GM23338 (cell line): ENCODE results near the gene KLK2. TPM values are rescaled to one million over a fixed set of nuclear protein-coding genes. Genes with fewer than 3 reads are reported as not detected.

Experiments used
- ATAC-seq: fragments of 200-7000 bp; cut with Tn5 transposase; 3 replicates; pipeline ENCODE4 v1.9.1; 2020
- DNase-seq: peaks from one replicate; pipeline ENCODE4 v3.0.0-alpha.2; 2015; ENCODE audit warnings: low spot score
- H2AFZ ChIP-seq: fragments of 200-600 bp; sonication (generic); 2 replicates; pipeline ENCODE4 v1.8.0; 2016; ENCODE audit warnings: antibody characterized with exemption, mild to moderate bottlenecking, moderate library complexity
- H3F3A ChIP-seq: fragments of 200-600 bp; sonication (generic); replicated peaks from 2 replicates; pipeline ENCODE4 v1.8.0; 2017; ENCODE audit warnings: antibody characterized with exemption, mixed run types, low read depth
- H3K27ac ChIP-seq: fragments of 200-600 bp; sonication (generic); 2 replicates; pipeline ENCODE4 v1.6.1; 2016; ENCODE audit warnings: low read depth
- H3K27me3 ChIP-seq: fragments of 200-600 bp; sonication (generic); 2 replicates; pipeline ENCODE4 v1.8.0; 2016; ENCODE audit warnings: mild to moderate bottlenecking, mixed run types, moderate library complexity; ENCODE audit not compliant: insufficient read depth
- H3K36me3 ChIP-seq: fragments of 200-600 bp; sonication (generic); 2 replicates; pipeline ENCODE4 v1.8.0; 2016; ENCODE audit warnings: mild to moderate bottlenecking; ENCODE audit not compliant: insufficient read depth
- H3K4me1 ChIP-seq: fragments of 200-600 bp; sonication (generic); 2 replicates; pipeline ENCODE4 v1.8.0; 2016; ENCODE audit warnings: mild to moderate bottlenecking, moderate library complexity; ENCODE audit not compliant: insufficient read depth
- H3K4me2 ChIP-seq: fragments of 200-600 bp; sonication (generic); 2 replicates; pipeline ENCODE4 v1.7.1; 2017; ENCODE audit warnings: mixed run types
- H3K4me3 ChIP-seq: fragments of 200-600 bp; sonication (generic); 2 replicates; pipeline ENCODE4 v1.6.1; 2016; ENCODE audit warnings: mixed run types
- H3K79me2 ChIP-seq: fragments of 200-600 bp; sonication (generic); replicated peaks from 2 replicates; pipeline ENCODE4 v1.8.0; 2017; ENCODE audit warnings: mild to moderate bottlenecking; ENCODE audit not compliant: insufficient read depth
- H3K9me2 ChIP-seq: fragments of 200-600 bp; sonication (generic); 2 replicates; pipeline ENCODE4 v1.8.0; 2017; ENCODE audit not compliant: insufficient read depth
- H4K20me1 ChIP-seq: fragments of 200-600 bp; sonication (generic); replicated peaks from 2 replicates; pipeline ENCODE4 v1.8.0; 2017; ENCODE audit warnings: mild to moderate bottlenecking; ENCODE audit not compliant: insufficient read depth
- H3K27ac Mint-ChIP-seq: 2 replicates; pipeline ENCODE4 v1.8.0; 2020; ENCODE audit warnings: inconsistent platforms, mild to moderate bottlenecking, moderate library complexity, mixed read lengths
- H3K27me3 Mint-ChIP-seq: 3 replicates; pipeline ENCODE4 v1.8.0; 2022; ENCODE audit warnings: low read depth, mild to moderate bottlenecking, moderate library complexity, mixed read lengths, inconsistent platforms; ENCODE audit not compliant: insufficient read depth, poor library complexity
- H3K36me3 Mint-ChIP-seq: 3 replicates; pipeline ENCODE4 v1.8.0; 2021; ENCODE audit warnings: low read depth, mild to moderate bottlenecking, inconsistent platforms, moderate library complexity, mixed read lengths
- H3K4me1 Mint-ChIP-seq: 3 replicates; pipeline ENCODE4 v1.8.0; 2020; ENCODE audit warnings: mild to moderate bottlenecking, inconsistent platforms, mixed read lengths
- H3K4me3 Mint-ChIP-seq: 3 replicates; pipeline ENCODE4 v1.8.0; 2021; ENCODE audit warnings: moderate library complexity, mild to moderate bottlenecking, inconsistent platforms, mixed read lengths
- H3K9me3 Mint-ChIP-seq: 3 replicates; pipeline ENCODE4 v1.8.0; 2020; ENCODE audit warnings: moderate library complexity, mild to moderate bottlenecking, inconsistent platforms, mixed read lengths
- CREB1 ChIP-seq: fragments of 250-450 bp; sonication (Bioruptor Pico); IDR thresholded peaks from 2 replicates; pipeline ENCODE4 v1.5.0; 2020; ENCODE audit warnings: low read depth, mild to moderate bottlenecking, moderate library complexity
- CTCF ChIP-seq, 2 experiments: fragments of 200-600 bp in 1 of 2; sonication (generic) in 1 of 2; conservative IDR thresholded peaks; 2 replicates each; pipeline versions ENCODE4 v1.5.1 to v1.6.1; 2016 to 2017; ENCODE audit warnings: antibody characterized with exemption in 2 of 2, low read depth in 2 of 2, mild to moderate bottlenecking in 2 of 2, moderate library complexity in 1 of 2
- ETS1 ChIP-seq: IDR thresholded peaks from 2 replicates; pipeline ENCODE4 v1.6.1; 2016; ENCODE audit warnings: antibody characterized with exemption
- EZH2 ChIP-seq: fragments of 200-600 bp; sonication (generic); IDR thresholded peaks from one replicate; pipeline ENCODE4 v1.8.0; 2017; ENCODE audit warnings: antibody characterized with exemption, mild to moderate bottlenecking, low read depth; ENCODE audit not compliant: unreplicated experiment
- EZH2phosphoT487 ChIP-seq: fragments of 200-600 bp; sonication (generic); IDR thresholded peaks from one replicate; pipeline ENCODE4 v1.8.1; 2018; ENCODE audit warnings: antibody characterized with exemption; ENCODE audit not compliant: unreplicated experiment
- JUNB ChIP-seq: IDR thresholded peaks from one replicate; pipeline ENCODE4 v1.6.1; 2016; ENCODE audit warnings: antibody characterized with exemption; ENCODE audit not compliant: unreplicated experiment
- NANOG ChIP-seq: IDR thresholded peaks from 2 replicates; pipeline ENCODE4 v1.6.1; 2016; ENCODE audit warnings: antibody characterized with exemption, borderline replicate concordance
- POLR2AphosphoS5 ChIP-seq: IDR thresholded peaks from 2 replicates; pipeline ENCODE4 v1.6.1; 2016; ENCODE audit warnings: antibody characterized with exemption, low read depth
- REST ChIP-seq: IDR thresholded peaks from one replicate; pipeline ENCODE4 v1.6.1; 2018; ENCODE audit warnings: antibody characterized with exemption; ENCODE audit not compliant: unreplicated experiment
- STAT1 ChIP-seq: IDR thresholded peaks from one replicate; pipeline ENCODE4 v1.6.1; 2016; ENCODE audit warnings: antibody characterized with exemption; ENCODE audit not compliant: unreplicated experiment
- ZNF114 ChIP-seq: fragments of 250-450 bp; sonication (Bioruptor Pico); IDR thresholded peaks from 2 replicates; pipeline ENCODE4 v1.5.0; 2020; ENCODE audit warnings: mild to moderate bottlenecking, moderate library complexity
- ZNF331 ChIP-seq: fragments of 250-450 bp; sonication (Bioruptor Pico); IDR thresholded peaks from 2 replicates; pipeline ENCODE4 v1.5.0; 2020; ENCODE audit warnings: low read depth, mild to moderate bottlenecking, moderate library complexity
- ZNF462 ChIP-seq: fragments of 250-450 bp; sonication (Bioruptor Pico); IDR thresholded peaks from 2 replicates; pipeline ENCODE4 v1.5.0; 2020; ENCODE audit warnings: mild to moderate bottlenecking, moderate library complexity
- long read RNA-seq: library from polyadenylated mRNA; unstranded; transcript quantifications from one replicate; pipeline ENCODE4 v2.0.0, GENCODE V29; 2020; ENCODE audit not compliant: unreplicated experiment
- polyA plus RNA-seq: library from polyadenylated mRNA; unstranded; fragments of >200 nt; fragmentation: Nextera tagmentation; extraction: Ambion mirVana; gene quantifications from 2 replicates; pipeline ENCODE4 v1.2.1, GENCODE V29; 2016
- total RNA-seq: library from RNA; depleted of rRNA; stranded (reverse); fragments of >200 nt; shearing (Covaris generic); gene quantifications from 2 replicates; pipeline ENCODE4 v1.2.3, GENCODE V29; 2014; rRNA removed

KLK2 gene
- total RNA-seq: 0.69 TPM in 1 of 2 replicates, not detected in the other
- 0.18 TPM in 1 of 2 replicates, not detected in the other for polyA plus RNA-seq
- long read RNA-seq: 0 reads

GRCh38 chr19:50873056-50873455 is at the start of gene KLK2:
Gene KLK2 (plus strand): TSS chr19:50873439. CDS start chr19:50873474, 35 bp downstream.
- Histone ChIP-seq H2AFZ (no peak within 1 kb of the TSS), H3F3A (no peaks in the 10 kb centered on the region), H3K9me2 (peaks cover 1% of the 10 kb centered on the region; the same call in 1 of the 2 replicates), H3K27me3 (0 out of 2 replicates have a peak, but pooled peaks cover 6% of the 10 kb centered on the region), H3K4me3 (no peak within 1 kb of the TSS), H3K27ac (no peak within 1 kb of the TSS), H4K20me1 (no peaks in the 10 kb centered on the region), H3K4me2 (no peak within 1 kb of the TSS), H3K79me2 (no peaks in the 10 kb centered on the region), H3K36me3 (no peaks in the 10 kb centered on the region), H3K4me1 (peaks cover 9% of the 10 kb centered on the region; the same call in 1 of the 2 replicates)
- Mint-ChIP-seq H3K27ac (no peak within 1 kb of the TSS), H3K9me3 (peaks cover 36% of the 10 kb centered on the region), H3K36me3 (peaks cover 12% of the 10 kb centered on the region), H3K4me1 (no peaks in the 10 kb centered on the region), H3K4me3 (no peak within 1 kb of the TSS), H3K27me3 (peaks cover 1% of the 10 kb centered on the region)
- no peak for ATAC-seq
- TF ChIP-seq EZH2phosphoT487 (no peak), ZNF331 (CRISPR knock-in tag) (no peak), JUNB (no peak), ZNF114 (CRISPR knock-in tag) (no peak), ZNF462 (no peak), CREB1 (CRISPR knock-in tag) (no peak), CTCF (conservative IDR thresholded peaks at IDR 0.05; ENCODE audit: low read depth in 2 of 2) (no peak), ETS1 (no peak), STAT1 (no peak), EZH2 (no peak), NANOG (no peak), POLR2AphosphoS5 (no peak), REST (no peak)
- DNase-seq: no peak
